Measurements from ENCODE around the gene HVCN1.

The HVCN1 gene

DNA sequence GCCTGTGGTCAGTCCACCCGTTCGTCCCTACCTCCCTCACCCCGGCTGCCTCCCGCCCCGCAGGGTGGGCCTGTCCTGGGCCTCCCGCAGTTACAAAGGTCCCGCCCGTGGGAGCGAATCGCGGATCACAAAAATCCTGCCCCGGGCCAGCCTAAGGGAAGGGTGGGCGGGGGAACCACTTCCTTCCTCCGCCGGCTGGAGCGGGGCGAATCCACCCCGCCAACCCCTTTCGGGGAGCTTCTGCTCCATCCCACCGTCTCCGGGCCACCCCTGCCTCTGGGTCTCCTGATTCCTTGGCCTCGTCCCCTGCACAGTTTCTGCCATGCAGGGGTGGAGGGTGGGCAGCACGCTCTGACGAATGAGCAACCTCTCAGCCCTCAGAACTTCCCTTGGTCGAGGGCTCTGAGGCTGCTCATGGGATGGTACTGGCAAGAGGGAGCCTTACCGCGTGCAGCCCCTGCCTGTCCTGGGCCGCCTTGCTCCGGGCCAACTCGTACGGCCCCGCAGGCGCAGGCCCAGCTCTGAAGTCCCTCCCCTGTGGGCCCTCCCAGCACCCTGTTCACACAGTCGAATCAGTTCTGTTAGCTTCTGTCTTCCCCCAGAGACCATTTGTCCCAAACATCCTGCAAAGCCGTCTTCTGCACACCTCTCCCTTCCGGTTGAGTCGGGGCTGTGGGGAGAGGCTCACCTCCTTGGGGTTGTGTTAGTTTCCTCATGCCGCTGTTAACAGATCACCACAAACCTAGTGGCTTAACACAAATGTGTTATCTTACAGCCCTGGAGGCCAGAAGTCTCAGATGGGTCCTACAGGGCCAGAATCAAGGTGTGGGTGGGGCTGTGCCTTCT, 589 bp upstream of the HVCN1 start:
- DNase-seq (ENCODE audit: extremely low read depth, insufficient read length), result peak; percentile 83
- Histone ChIP-seq H3K27me3 (replicated peaks; ENCODE audit: control insufficient read depth, insufficient read depth, low read length) (no peaks in the 10 kb centered on the region), H3K4me3 (replicated peaks; ENCODE audit: low read depth, low read length) (peak overlapping the region; percentile 98), H3K36me3 (ENCODE audit: control insufficient read depth, insufficient read depth, low read length) (no peaks in the 10 kb centered on the region; the same call in 1 of the 2 replicates)
- TF ChIP-seq, protein P1, sequence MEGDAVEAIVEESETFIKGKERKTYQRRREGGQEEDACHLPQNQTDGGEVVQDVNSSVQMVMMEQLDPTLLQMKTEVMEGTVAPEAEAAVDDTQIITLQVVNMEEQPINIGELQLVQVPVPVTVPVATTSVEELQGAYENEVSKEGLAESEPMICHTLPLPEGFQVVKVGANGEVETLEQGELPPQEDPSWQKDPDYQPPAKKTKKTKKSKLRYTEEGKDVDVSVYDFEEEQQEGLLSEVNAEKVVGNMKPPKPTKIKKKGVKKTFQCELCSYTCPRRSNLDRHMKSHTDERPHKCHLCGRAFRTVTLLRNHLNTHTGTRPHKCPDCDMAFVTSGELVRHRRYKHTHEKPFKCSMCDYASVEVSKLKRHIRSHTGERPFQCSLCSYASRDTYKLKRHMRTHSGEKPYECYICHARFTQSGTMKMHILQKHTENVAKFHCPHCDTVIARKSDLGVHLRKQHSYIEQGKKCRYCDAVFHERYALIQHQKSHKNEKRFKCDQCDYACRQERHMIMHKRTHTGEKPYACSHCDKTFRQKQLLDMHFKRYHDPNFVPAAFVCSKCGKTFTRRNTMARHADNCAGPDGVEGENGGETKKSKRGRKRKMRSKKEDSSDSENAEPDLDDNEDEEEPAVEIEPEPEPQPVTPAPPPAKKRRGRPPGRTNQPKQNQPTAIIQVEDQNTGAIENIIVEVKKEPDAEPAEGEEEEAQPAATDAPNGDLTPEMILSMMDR (IDR thresholded peaks at IDR 0.05; ENCODE audit: insufficient read depth, low read length, poor library complexity, severe bottlenecking), result no peak

DNA sequence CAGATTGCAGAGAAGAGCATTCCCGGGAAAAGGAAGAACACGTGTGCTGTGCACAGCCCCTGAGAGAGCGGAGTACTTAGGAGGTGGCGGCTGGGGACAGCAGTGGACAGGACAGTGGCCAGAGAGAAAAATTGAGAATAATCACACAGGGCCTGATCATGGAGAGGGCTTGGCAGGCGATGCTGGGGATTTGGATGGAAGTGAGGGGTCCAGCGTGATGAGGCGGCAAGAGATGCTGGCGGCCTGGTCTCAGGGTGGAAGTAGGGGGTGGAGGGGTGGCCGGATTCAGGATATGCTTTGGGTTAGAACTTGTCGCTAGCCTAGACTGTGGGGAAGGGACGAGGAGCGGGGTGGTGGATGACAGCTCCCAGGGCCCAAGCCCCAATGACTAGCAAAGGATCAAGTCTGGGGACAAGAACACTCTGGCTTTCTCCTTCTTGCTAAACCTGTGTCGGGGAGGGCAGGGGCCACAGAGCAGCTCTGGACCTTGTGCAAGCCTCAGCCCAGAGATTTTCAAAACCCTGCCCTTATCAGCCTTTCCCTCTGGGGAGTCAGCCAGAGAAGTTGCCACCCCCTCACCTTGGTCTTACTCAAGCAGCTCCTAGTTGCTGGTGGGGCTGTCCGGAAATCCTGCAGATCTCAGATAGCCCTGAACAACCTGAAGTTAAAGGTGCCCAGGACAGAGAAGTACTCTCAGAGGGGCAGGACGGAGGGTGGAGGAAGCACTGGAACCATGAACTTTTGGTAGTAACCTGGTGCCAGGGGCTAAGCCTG, 1.3 kb downstream of the HVCN1 start:
- no peak for DNase-seq (ENCODE audit: extremely low read depth, insufficient read length)
- Histone ChIP-seq H3K27me3 (replicated peaks; ENCODE audit: control insufficient read depth, insufficient read depth, low read length) (no peaks in the 10 kb centered on the region), H3K36me3 (ENCODE audit: control insufficient read depth, insufficient read depth, low read length) (peaks cover 3% of the 10 kb centered on the region), H3K4me3 (replicated peaks; ENCODE audit: low read depth, low read length) (peak overlapping the region; percentile 98)
- TF ChIP-seq, protein P1 (IDR thresholded peaks at IDR 0.05; ENCODE audit: insufficient read depth, low read length, poor library complexity, severe bottlenecking), result no peak

DNA sequence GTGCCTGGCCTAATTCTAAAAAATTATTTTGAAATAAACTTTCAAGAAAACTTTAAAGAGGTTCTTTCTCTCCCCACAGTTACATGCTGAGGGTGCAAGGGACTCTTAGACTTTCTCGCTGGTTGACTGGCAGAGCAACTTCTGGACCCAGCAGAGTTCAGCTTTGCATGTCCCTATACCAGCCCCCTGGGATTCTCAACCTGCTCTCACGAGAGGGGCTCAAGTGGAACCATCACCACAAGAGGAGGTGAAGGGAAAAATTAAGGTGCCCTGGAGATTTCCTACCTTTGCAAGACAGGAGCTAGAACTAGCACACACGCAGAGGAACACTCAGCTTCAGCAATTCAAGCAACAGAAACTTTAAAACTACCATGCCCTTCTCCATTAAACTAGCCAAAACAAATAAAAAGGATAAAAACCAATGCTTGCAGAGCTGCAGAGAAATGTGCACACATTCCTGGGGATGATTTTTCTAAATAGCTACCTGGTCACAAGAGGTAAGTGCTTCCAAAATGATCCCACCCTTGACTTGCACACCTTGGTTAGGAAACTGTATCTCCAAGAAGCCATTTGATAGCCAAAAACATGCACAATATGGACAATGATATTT, 2.5 kb downstream of the HVCN1 start:
- Histone ChIP-seq H3K4me3 (replicated peaks; ENCODE audit: low read depth, low read length) (peak overlapping the region; percentile 98), H3K36me3 (ENCODE audit: control insufficient read depth, insufficient read depth, low read length) (peaks cover 6% of the 10 kb centered on the region), H3K27me3 (replicated peaks; ENCODE audit: control insufficient read depth, insufficient read depth, low read length) (no peaks in the 10 kb centered on the region)
- no peak for DNase-seq (ENCODE audit: extremely low read depth, insufficient read length)
- TF ChIP-seq, protein P1 (IDR thresholded peaks at IDR 0.05; ENCODE audit: insufficient read depth, low read length, poor library complexity, severe bottlenecking), result no peak

DNA sequence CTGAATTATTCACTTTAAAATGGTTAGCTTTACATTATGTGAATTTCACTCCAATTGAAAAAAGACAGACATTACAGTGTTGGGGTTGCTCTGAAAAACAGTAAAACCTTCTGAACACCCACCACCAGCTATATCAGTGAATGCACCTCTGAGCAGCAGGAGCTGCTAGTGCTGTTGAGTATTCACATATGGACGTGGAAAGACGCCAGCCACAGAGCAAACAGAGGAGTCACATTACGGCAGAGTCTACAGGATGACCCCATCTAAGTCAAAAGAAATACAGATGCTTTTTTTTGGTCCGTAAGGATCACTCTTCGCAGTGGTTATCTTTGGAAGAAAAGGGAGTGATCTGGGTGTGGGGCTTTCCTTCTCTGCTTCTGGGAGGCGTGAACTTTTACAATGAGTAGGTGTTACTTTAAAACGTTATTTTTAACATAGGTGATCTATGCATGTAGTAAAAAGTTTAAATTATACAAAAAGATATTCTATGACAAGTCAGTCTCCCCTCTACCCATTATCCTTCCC, 4.5 kb downstream of the HVCN1 start:
- Histone ChIP-seq H3K4me3 (replicated peaks; ENCODE audit: low read depth, low read length) (peak overlapping the region; percentile 44), H3K27me3 (replicated peaks; ENCODE audit: control insufficient read depth, insufficient read depth, low read length) (no peaks in the 10 kb centered on the region), H3K36me3 (ENCODE audit: control insufficient read depth, insufficient read depth, low read length) (peaks cover 8% of the 10 kb centered on the region)
- TF ChIP-seq, protein P1 (IDR thresholded peaks at IDR 0.05; ENCODE audit: insufficient read depth, low read length, poor library complexity, severe bottlenecking), result no peak
- no peak for DNase-seq (ENCODE audit: extremely low read depth, insufficient read length)

DNA sequence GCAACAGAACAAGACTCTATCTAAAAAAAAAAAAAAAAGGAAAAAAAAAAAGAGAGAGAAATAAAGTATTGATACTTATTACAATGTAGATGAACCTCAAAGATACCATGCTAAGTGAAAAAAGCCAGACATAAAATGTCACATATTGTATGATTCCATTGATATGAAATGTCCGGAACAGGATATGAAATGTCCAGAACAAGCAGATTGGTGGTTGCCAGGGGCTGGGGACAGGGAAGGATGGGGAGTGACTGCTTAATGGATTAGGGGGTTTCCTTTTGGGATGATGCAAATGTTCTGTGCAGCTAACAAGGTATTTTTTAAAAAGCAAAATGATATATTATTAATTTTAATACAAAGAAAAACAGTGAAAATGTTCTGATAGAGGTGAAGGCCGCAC, 5.0 kb downstream of the HVCN1 start:
- peaks cover 11% of the 10 kb centered on the region for H3K36me3 ChIP-seq (ENCODE audit: control insufficient read depth, insufficient read depth, low read length)
- TF ChIP-seq, protein P1 (IDR thresholded peaks at IDR 0.05; ENCODE audit: insufficient read depth, low read length, poor library complexity, severe bottlenecking), result no peak
- no peak for DNase-seq (ENCODE audit: extremely low read depth, insufficient read length)
- H3K27me3 ChIP-seq (replicated peaks; ENCODE audit: control insufficient read depth, insufficient read depth, low read length), result no peaks in the 10 kb centered on the region
- H3K4me3 ChIP-seq (replicated peaks; ENCODE audit: low read depth, low read length), result no peak overlapping the region; the same call in 1 of the 2 replicates
